Osteoblast (primary cell): ENCODE results near the gene WFDC13. TPM values are rescaled to one million over a fixed set of nuclear protein-coding genes. Genes with fewer than 3 reads are reported as not detected.
"Not testable (repeated sequence)": the region's sequence is repeated elsewhere in the genome, so short reads cannot be mapped to it uniquely, and the experiment has no call there.

Experiments
- DNase-seq: peaks from one replicate; pipeline ENCODE4 v3.0.0; 2011; ENCODE audit warnings: low spot score, mixed read lengths; ENCODE audit not compliant: insufficient read length; ENCODE audit errors: missing footprints
- H2AFZ ChIP-seq: 2 replicates; pipeline ENCODE4 v1.6.0; 2011; ENCODE audit warnings: mild to moderate bottlenecking, low read length
- H3K27ac ChIP-seq: 2 replicates; pipeline ENCODE4 v1.5.1; 2011; ENCODE audit warnings: mild to moderate bottlenecking, low read depth, low read length, moderate library complexity
- H3K27me3 ChIP-seq: 2 replicates; pipeline ENCODE4 v1.6.0; 2012; ENCODE audit warnings: mild to moderate bottlenecking, control low read depth, inconsistent platforms, low read length, moderate library complexity; ENCODE audit not compliant: insufficient read depth
- H3K36me3 ChIP-seq: 2 replicates; pipeline ENCODE4 v1.5.1; 2011; ENCODE audit warnings: mild to moderate bottlenecking, low read length, control low read depth, moderate library complexity; ENCODE audit not compliant: insufficient read depth
- H3K4me1 ChIP-seq: 2 replicates; pipeline ENCODE4 v1.5.1; 2011; ENCODE audit warnings: mild to moderate bottlenecking, low read length, control low read depth, moderate library complexity; ENCODE audit not compliant: insufficient read depth
- H3K4me2 ChIP-seq: 2 replicates; pipeline ENCODE4 v1.6.0; 2011; ENCODE audit warnings: mild to moderate bottlenecking, low read length; ENCODE audit not compliant: insufficient read depth
- H3K4me3 ChIP-seq: fragments of 200-600 bp; sonication (generic); 3 replicates; pipeline ENCODE4 v1.5.1; 2012; ENCODE audit warnings: mild to moderate bottlenecking, low read length, inconsistent platforms; ENCODE audit not compliant: insufficient read depth
- H3K79me2 ChIP-seq: 2 replicates; pipeline ENCODE4 v1.6.0; 2012; ENCODE audit warnings: mild to moderate bottlenecking, low read length, control low read depth, inconsistent platforms; ENCODE audit not compliant: insufficient read depth
- H3K9me3 ChIP-seq: 2 replicates; pipeline ENCODE4 v1.5.1; 2011; ENCODE audit warnings: low read depth, low read length, control low read depth
- H4K20me1 ChIP-seq: 2 replicates; pipeline ENCODE4 v1.6.0; 2012; ENCODE audit warnings: mild to moderate bottlenecking, low read length, control low read depth; ENCODE audit not compliant: insufficient read depth
- CTCF ChIP-seq: IDR thresholded peaks from 2 replicates; pipeline ENCODE4 v1.5.1; 2011; ENCODE audit warnings: mild to moderate bottlenecking, low read depth, low read length, moderate library complexity; ENCODE audit errors: extremely low read depth
- total RNA-seq: library from RNA; depleted of rRNA; stranded (reverse); fragments of >200 nt; gene quantifications from 2 replicates; pipeline ENCODE4 v1.2.3, GENCODE V29; 2012

The WFDC13 gene, protein sequence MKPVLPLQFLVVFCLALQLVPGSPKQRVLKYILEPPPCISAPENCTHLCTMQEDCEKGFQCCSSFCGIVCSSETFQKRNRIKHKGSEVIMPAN
- total RNA-seq: not detected in 2 replicates

DNA sequence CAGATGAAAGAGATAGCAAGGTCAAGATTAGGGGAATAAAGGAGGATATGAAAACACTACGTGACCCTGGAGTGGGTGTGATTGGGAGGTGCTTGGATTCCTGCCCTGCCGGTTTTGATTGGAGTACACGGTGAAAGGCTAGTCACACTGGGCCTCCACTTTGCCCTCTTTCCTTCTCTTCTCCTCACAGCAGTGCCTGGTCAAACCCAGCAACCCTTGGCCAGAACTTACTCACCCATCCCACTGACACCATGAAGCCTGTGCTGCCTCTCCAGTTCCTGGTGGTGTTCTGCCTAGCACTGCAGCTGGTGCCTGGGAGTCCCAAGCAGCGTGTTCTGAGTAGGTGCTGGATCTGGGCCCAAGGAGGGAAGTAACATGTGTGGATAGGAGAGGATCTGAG lies at the start of gene WFDC13:
WFDC13 (plus strand) TSS at position 166 of the 400 bp plus-strand sequence; CDS start at position 252, 86 bp downstream.
- H4K20me1 ChIP-seq: no peaks in the 10 kb centered on the region
- H3K79me2 ChIP-seq: no peaks in the 10 kb centered on the region
- H3K27ac ChIP-seq: no peak within 1 kb of the TSS
- no peak within 1 kb of the TSS for H3K4me3 ChIP-seq
- no peaks in the 10 kb centered on the region for H3K9me3 ChIP-seq
- H3K27me3 ChIP-seq: no peaks in the 10 kb centered on the region
- H2AFZ ChIP-seq: no peak within 1 kb of the TSS
- no peak for DNase-seq
- H3K36me3 ChIP-seq: no peaks in the 10 kb centered on the region
- no peak for TF ChIP-seq CTCF
- no peak within 1 kb of the TSS for H3K4me2 ChIP-seq
- no peaks in the 10 kb centered on the region for H3K4me1 ChIP-seq

GRCh38 chr20:45657038-45657437 lies 44.8 kb upstream of the WFDC13 start:
- not testable (repeated sequence) for H3K36me3 ChIP-seq

GRCh38 chr20:45670139-45670538 lies 31.7 kb upstream of the WFDC13 start, which contains the start of gene WFDC11:
TSS of gene WFDC11 (minus strand) at chr20:45670239. CDS start at chr20:45650600, 19,639 bp downstream.
- H3K27me3 ChIP-seq: no peaks in the 10 kb centered on the region
- no peaks in the 10 kb centered on the region for H3K79me2 ChIP-seq
- no peaks in the 10 kb centered on the region for H3K4me1 ChIP-seq
- no peak within 1 kb of the TSS for H2AFZ ChIP-seq
- H4K20me1 ChIP-seq: no peaks in the 10 kb centered on the region
- H3K4me2 ChIP-seq: no peak within 1 kb of the TSS
- no peak for DNase-seq
- TF ChIP-seq CTCF: no peak
- H3K9me3 ChIP-seq: no peaks in the 10 kb centered on the region
- no peaks in the 10 kb centered on the region for H3K36me3 ChIP-seq
- no peak within 1 kb of the TSS for H3K4me3 ChIP-seq
- no peak within 1 kb of the TSS for H3K27ac ChIP-seq

More at GRCh38 chr20:45657038-45657437, 44.8 kb upstream of the WFDC13 start:
- H3K9me3 ChIP-seq, H3K27ac ChIP-seq, DNase-seq, H4K20me1 ChIP-seq, H3K4me1 ChIP-seq, H3K79me2 ChIP-seq, H3K27me3 ChIP-seq, H3K4me3 ChIP-seq, H2AFZ ChIP-seq, H3K4me2 ChIP-seq: not testable (repeated sequence)

DNA sequence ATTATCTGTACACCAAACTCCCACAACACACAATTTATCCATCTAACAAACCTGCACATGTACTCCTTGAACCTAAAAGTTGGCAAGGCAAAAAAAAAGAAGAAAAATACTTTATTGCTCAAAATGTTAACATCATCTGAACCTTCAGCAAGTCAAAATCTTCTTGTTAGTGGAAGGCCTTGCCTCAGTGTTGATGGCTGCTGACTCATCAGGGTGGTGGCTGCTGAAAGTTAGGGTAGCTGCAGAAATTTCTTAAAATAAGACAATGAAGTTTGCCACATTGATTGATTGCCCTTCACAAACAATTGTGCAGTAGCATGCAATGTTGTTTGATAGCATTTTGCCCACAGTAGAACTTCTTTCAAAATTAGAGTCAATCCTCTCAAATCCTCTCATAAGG lies 29.1 kb upstream of the WFDC13 start:
- H3K9me3 ChIP-seq: no peaks in the 10 kb centered on the region
- H2AFZ ChIP-seq: no peak overlapping the region
- TF ChIP-seq CTCF: no peak
- DNase-seq: no peak
- no peaks in the 10 kb centered on the region for H4K20me1 ChIP-seq
- H3K27ac ChIP-seq: no peak overlapping the region
- no peak overlapping the region for H3K4me2 ChIP-seq
- no peaks in the 10 kb centered on the region for H3K36me3 ChIP-seq
- H3K27me3 ChIP-seq: no peaks in the 10 kb centered on the region
- no peak overlapping the region for H3K4me3 ChIP-seq
- H3K4me1 ChIP-seq: no peaks in the 10 kb centered on the region
- no peaks in the 10 kb centered on the region for H3K79me2 ChIP-seq
